ENCODE data around the gene BAHCC1. TPM values are rescaled to one million over a fixed set of nuclear protein-coding genes. Genes with fewer than 3 reads are reported as not detected.

BAHCC1 gene
- total and polyA plus RNA-seq, 9 of the 15 experiments (the other 6 are each of a cell fraction or from before 2014, with no cell fraction given), result 0.14 to 26.9 (median 5.0) TPM

GRCh38 chr17:81500047-81500446 lies 104.8 kb downstream of the BAHCC1 start:
- Histone ChIP-seq H3K27ac (ENCODE audit: extremely low read depth, low read depth, low read length) (no peak overlapping the region), H3K36me3 (ENCODE audit: control insufficient read depth, insufficient read depth, low read length) (no peaks in the 10 kb centered on the region), H3K4me3 (no peak overlapping the region), H3K79me2 (ENCODE audit: control insufficient read depth, insufficient read depth, low read length) (no peaks in the 10 kb centered on the region), H3K4me2 (ENCODE audit: insufficient read depth, low read length) (no peak overlapping the region), H2AFZ (ENCODE audit: low read depth, low read length) (no peak overlapping the region), H3K9ac (ENCODE audit: insufficient read depth in 1 of 2, low read depth in 2 of 2, low read length in 2 of 2) (no peak overlapping the region; a peak in 1 of 4 replicates), H3K27me3 (ENCODE audit: control insufficient read depth in 2 of 2, insufficient read depth in 2 of 2, low read length in 2 of 2) (peaks cover 10 to 25% of the 10 kb centered on the region in 2 experiments; a peak in 3 of 5 replicates), H3K9me1 (ENCODE audit: control insufficient read depth, insufficient read depth, low read length) (no peaks in the 10 kb centered on the region), H3K4me1 (replicated peaks in 1 of 2; ENCODE audit: control insufficient read depth in 2 of 2, insufficient read depth in 2 of 2, low read length in 2 of 2) (peaks cover 1 to 14% of the 10 kb centered on the region in 2 experiments; a peak in 4 of 5 replicates), H3K9me3 (replicated peaks; ENCODE audit: control insufficient read depth, insufficient read depth, low read depth, low read length) (no peaks in the 10 kb centered on the region), H4K20me1 (replicated peaks; ENCODE audit: control insufficient read depth, insufficient read depth, low read length) (no peaks in the 10 kb centered on the region)
- TF ChIP-seq ZSCAN29 (IDR thresholded peaks at IDR 0.05) (no peak), ZNF197 (CRISPR knock-in tag; IDR thresholded peaks at IDR 0.05; ENCODE audit: low read depth) (no peak), ZNF764 (CRISPR knock-in tag; IDR thresholded peaks at IDR 0.05; ENCODE audit: low read depth) (no peak), NKRF (IDR thresholded peaks at IDR 0.05; ENCODE audit: borderline replicate concordance) (no peak), ZNF444 (CRISPR knock-in tag; IDR thresholded peaks at IDR 0.05) (no peak), CHCHD3 (CRISPR knock-in tag; IDR thresholded peaks at IDR 0.05) (no peak), NR1H2 (CRISPR knock-in tag; IDR thresholded peaks at IDR 0.05) (no peak), MEIS2 (IDR thresholded peaks at IDR 0.05; ENCODE audit: partially characterized antibody) (no peak), ELK3 (CRISPR knock-in tag; IDR thresholded peaks at IDR 0.05) (no peak), FOSL1 (tag; conservative IDR thresholded peaks at IDR 0.05) (no peak), ZBTB49 (CRISPR knock-in tag; IDR thresholded peaks at IDR 0.05; ENCODE audit: borderline replicate concordance) (no peak), ZNF217 (CRISPR knock-in tag; IDR thresholded peaks at IDR 0.05) (no peak), SP1 (CRISPR knock-in tag; IDR thresholded peaks at IDR 0.05) (no peak), PYGO2 (tag; IDR thresholded peaks at IDR 0.05) (no peak), ZNF146 (CRISPR knock-in tag; IDR thresholded peaks at IDR 0.05; ENCODE audit: unreplicated experiment) (no peak), RBFOX2 (IDR thresholded peaks at IDR 0.05; ENCODE audit: low read depth, low read length) (no peak), POLR2AphosphoS2 (IDR thresholded peaks at IDR 0.05; ENCODE audit: low read length) (no peak)
- DNase-seq (ENCODE audit: extremely low read depth in 1 of 4, low spot score in 3 of 4), result no peak
- 13% methylated on average over 7 of the region's 7 CpGs for WGBS (ENCODE audit: insufficient coverage, low coverage, missing lambda C conversion rate)
- ChIA-PET CTCF (ENCODE audit: low intra/inter-chr PET ratio) (no interaction called here), POLR2A (interaction anchor here (0.6 to 8.3 kb wide), 3 partner anchors 10 to 264 kb away, joined by 3 to 132 read pairs (median 9); partner anchors contain the start of gene ACTG1)
- in situ Hi-C loops (cut with MboI), result no loop called here
- no peak for ATAC-seq
- FAIRE-seq, result no peak
- intact Hi-C loops (cut with micrococcal nuclease), result no loop called here
- BruUV-seq (replicated peaks), result no TSS peak
